Suppressor macrophage treated with lipopolysaccharide for 4 hours (primary cell): ENCODE measurements around the gene SCLT1.

Experiments
- DNase-seq: peaks from one replicate; pipeline ENCODE4 v3.0.0-alpha.2; 2020

Gene SCLT1

GRCh38 chr4:128954941-128955340 is 138.4 kb downstream of the SCLT1 start:
- no peak for DNase-seq

- DNase-seq: no peak
These were observed 142.0 kb downstream of the SCLT1 start for GRCh38 chr4:128951316-128951715.

- DNase-seq: no peak
These were observed 142.5 kb downstream of the SCLT1 start for GRCh38 chr4:128950796-128951195.

GRCh38 chr4:128946916-128947315 is 146.4 kb downstream of the SCLT1 start:
- DNase-seq: no peak

- no peak for DNase-seq
These were observed 150.7 kb downstream of the SCLT1 start for GRCh38 chr4:128942607-128943006.

- no peak for DNase-seq
These were observed 152.4 kb downstream of the SCLT1 start for GRCh38 chr4:128940971-128941370.

GRCh38 chr4:128930051-128930450 is 163.3 kb downstream of the SCLT1 start:
- no peak for DNase-seq

- DNase-seq: no peak
These were observed 168.4 kb downstream of the SCLT1 start for GRCh38 chr4:128924951-128925350.

GRCh38 chr4:128921954-128922353 is 171.4 kb downstream of the SCLT1 start:
- no peak for DNase-seq

- DNase-seq: no peak
These were observed 175.6 kb downstream of the SCLT1 start for GRCh38 chr4:128917781-128918180.

- DNase-seq: peak; percentile 83
These were observed 176.5 kb downstream of the SCLT1 start for GRCh38 chr4:128916832-128917231.

- no peak for DNase-seq
These were observed 177.8 kb downstream of the SCLT1 start for GRCh38 chr4:128915544-128915943.

GRCh38 chr4:128913228-128913627 is 180.1 kb downstream of the SCLT1 start:
- DNase-seq: peak; percentile 80

- peak; percentile 14 for DNase-seq
These were observed 184.6 kb downstream of the SCLT1 start for GRCh38 chr4:128908735-128909134.

- no peak for DNase-seq
These were observed 185.4 kb downstream of the SCLT1 start for GRCh38 chr4:128907981-128908380.

GRCh38 chr4:128906581-128906980 is 186.8 kb downstream of the SCLT1 start:
- no peak for DNase-seq

- no peak for DNase-seq
These were observed 188.5 kb downstream of the SCLT1 start for GRCh38 chr4:128904821-128905220.

GRCh38 chr4:128880662-128881061 is 212.7 kb downstream of the SCLT1 start:
- DNase-seq: no peak

GRCh38 chr4:128879971-128880370 is 213.4 kb downstream of the SCLT1 start:
- DNase-seq: no peak

- DNase-seq: no peak
These were observed 214.1 kb downstream of the SCLT1 start for GRCh38 chr4:128879283-128879682.

GRCh38 chr4:128877934-128878333 is 215.4 kb downstream of the SCLT1 start:
- no peak for DNase-seq

GRCh38 chr4:128876200-128876599 is 217.1 kb downstream of the SCLT1 start:
- no peak for DNase-seq

GRCh38 chr4:128871948-128872347 is 221.4 kb downstream of the SCLT1 start:
- DNase-seq: no peak

GRCh38 chr4:128869776-128870509 is 223.4 kb downstream of the SCLT1 start:
- DNase-seq: no peak

GRCh38 chr4:128868758-128869157 is 224.6 kb downstream of the SCLT1 start:
- DNase-seq: no peak
